NT2/D1 (cell line): ENCODE data around the gene OLFM4.

Experiments
- DNase-seq: peaks from one replicate; pipeline ENCODE4 v3.0.0-alpha.2; 2011; ENCODE audit warnings: low read depth, low spot score
- H3K27me3 ChIP-seq: 2 replicates; pipeline ENCODE4 v1.6.0; 2011; ENCODE audit warnings: mild to moderate bottlenecking; ENCODE audit not compliant: insufficient read length, insufficient read depth
- H3K36me3 ChIP-seq: 2 replicates; pipeline ENCODE4 v1.6.1; 2011; ENCODE audit warnings: mild to moderate bottlenecking, low read length, mixed read lengths; ENCODE audit not compliant: insufficient read depth, insufficient read length
- H3K4me1 ChIP-seq: 2 replicates; pipeline ENCODE4 v1.5.1; 2011; ENCODE audit not compliant: insufficient read depth, insufficient read length
- H3K4me3 ChIP-seq: 2 replicates; pipeline ENCODE4 v1.5.1; 2011; ENCODE audit warnings: low read depth; ENCODE audit not compliant: insufficient read length
- H3K9ac ChIP-seq: 2 replicates; pipeline ENCODE4 v1.6.0; 2011; ENCODE audit warnings: low read depth; ENCODE audit not compliant: insufficient read length
- H3K9me3 ChIP-seq: 2 replicates; pipeline ENCODE4 v1.5.1; 2011; ENCODE audit warnings: mild to moderate bottlenecking, low read length; ENCODE audit not compliant: insufficient read depth
- SUZ12 ChIP-seq: IDR thresholded peaks from 2 replicates; pipeline ENCODE4 v1.6.1; 2011; ENCODE audit not compliant: insufficient read length, insufficient read depth; ENCODE audit errors: extremely low read depth
- YY1 ChIP-seq: IDR thresholded peaks from 2 replicates; pipeline ENCODE4 v1.6.1; 2011; ENCODE audit not compliant: insufficient read length, insufficient read depth
- ZNF274 ChIP-seq: IDR thresholded peaks from 2 replicates; pipeline ENCODE4 v1.6.1; 2011; ENCODE audit warnings: mild to moderate bottlenecking, low read depth, low read length

Gene OLFM4

DNA sequence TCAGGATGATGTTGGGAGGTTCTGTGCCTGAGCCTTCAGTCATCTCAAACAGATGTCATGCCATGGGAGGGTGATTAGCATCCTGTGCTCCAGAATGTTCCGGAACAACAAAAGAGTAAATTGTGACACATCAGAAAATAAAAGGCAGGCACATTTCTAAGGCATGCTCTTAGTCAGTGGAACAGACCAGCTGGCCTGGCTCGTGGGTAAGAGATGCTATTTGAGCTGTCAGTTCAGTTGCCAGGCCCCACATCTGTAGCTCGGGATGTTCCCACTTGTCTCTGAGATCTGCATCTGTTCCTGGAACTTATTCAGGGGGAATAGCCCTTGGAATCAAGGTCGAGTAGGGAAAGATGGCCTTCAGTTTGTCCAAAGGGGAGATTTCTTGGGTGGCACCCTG, 26.0 kb downstream of the OLFM4 start:
- Histone ChIP-seq H3K9me3 (no peaks in the 10 kb centered on the region), H3K36me3 (no peaks in the 10 kb centered on the region), H3K4me1 (no peaks in the 10 kb centered on the region), H3K27me3 (no peaks in the 10 kb centered on the region), H3K9ac (no peak overlapping the region), H3K4me3 (no peak overlapping the region)
- TF ChIP-seq ZNF274 (no peak), SUZ12 (no peak), YY1 (no peak)
- DNase-seq = no peak

GRCh38 chr13:53058065-53058679, 29.6 kb downstream of the OLFM4 start:
- H3K27me3 ChIP-seq = no peaks in the 10 kb centered on the region
- no peaks in the 10 kb centered on the region for H3K4me1 ChIP-seq
- no peak for DNase-seq
- H3K36me3 ChIP-seq = no peaks in the 10 kb centered on the region
- H3K9me3 ChIP-seq = no peaks in the 10 kb centered on the region
- TF ChIP-seq SUZ12 = no peak
- TF ChIP-seq YY1 = no peak
- no peak for TF ChIP-seq ZNF274
- no peak overlapping the region for H3K9ac ChIP-seq
- no peak overlapping the region for H3K4me3 ChIP-seq

DNA sequence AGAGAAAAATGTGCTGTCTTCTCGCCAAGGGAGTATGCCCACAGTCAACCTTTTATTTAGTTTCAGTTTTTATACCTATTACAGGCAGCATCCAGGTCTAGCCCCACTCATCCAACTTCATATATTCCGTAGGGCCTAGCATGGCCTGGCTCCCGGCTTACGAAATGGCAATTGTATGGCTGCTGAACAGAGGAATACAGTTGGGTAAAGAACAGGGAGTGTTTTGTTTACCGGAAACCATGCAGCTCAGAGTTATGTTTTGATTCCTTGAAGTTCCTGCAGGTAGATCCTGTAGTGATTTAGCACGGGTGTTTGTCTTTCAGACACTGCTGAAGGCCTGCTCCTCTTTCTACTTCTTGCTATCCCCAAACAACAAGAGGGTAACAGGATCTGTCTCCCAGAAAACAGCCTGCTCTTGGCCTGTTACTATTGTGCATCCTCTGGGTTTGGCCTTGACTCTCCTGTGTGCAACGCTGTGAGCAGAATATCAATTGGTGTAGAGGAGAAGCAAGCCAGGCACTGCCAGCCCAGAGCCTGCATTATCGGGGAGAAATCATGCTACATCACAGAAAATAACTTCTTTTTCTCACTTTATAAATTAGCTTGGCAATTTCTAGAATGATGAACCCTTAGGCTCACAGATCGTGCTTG, 32.4 kb downstream of the OLFM4 start:
- Histone ChIP-seq H3K27me3 (no peaks in the 10 kb centered on the region), H3K9me3 (no peaks in the 10 kb centered on the region), H3K9ac (no peak overlapping the region), H3K4me1 (no peaks in the 10 kb centered on the region), H3K4me3 (no peak overlapping the region), H3K36me3 (no peaks in the 10 kb centered on the region)
- no peak for DNase-seq
- TF ChIP-seq ZNF274 (no peak), YY1 (no peak), SUZ12 (no peak)

- Histone ChIP-seq H3K4me1 (no peaks in the 10 kb centered on the region), H3K4me3 (no peak overlapping the region), H3K9me3 (no peaks in the 10 kb centered on the region), H3K36me3 (no peaks in the 10 kb centered on the region), H3K9ac (no peak overlapping the region), H3K27me3 (no peaks in the 10 kb centered on the region)
- no peak for DNase-seq
- TF ChIP-seq ZNF274 = no peak
- no peak for TF ChIP-seq SUZ12
- no peak for TF ChIP-seq YY1
These were observed 36.1 kb downstream of the OLFM4 start for GRCh38 chr13:53064731-53065130.

DNA sequence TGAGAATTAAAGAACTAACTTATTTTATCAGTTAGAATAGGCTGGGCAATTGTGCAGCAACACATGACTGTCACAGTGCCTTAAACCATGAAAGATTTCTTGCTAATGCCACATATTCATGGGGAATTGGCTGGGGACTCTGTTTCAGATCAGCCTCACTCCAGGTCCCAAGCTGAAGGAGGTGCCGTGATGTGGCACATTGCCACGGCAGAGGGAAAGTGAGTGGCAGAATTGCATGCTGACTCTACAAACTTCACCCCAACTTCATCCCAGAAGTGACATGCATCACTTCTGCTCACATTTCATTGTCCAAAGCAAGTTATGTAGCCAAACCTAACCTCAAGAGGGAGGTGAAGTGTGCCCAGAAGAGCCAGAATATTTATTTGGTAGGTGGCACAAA, 37.8 kb downstream of the OLFM4 start:
- Histone ChIP-seq H3K4me1 (no peaks in the 10 kb centered on the region), H3K36me3 (no peaks in the 10 kb centered on the region), H3K9ac (no peak overlapping the region), H3K9me3 (no peaks in the 10 kb centered on the region), H3K4me3 (no peak overlapping the region), H3K27me3 (no peaks in the 10 kb centered on the region)
- TF ChIP-seq ZNF274 (no peak), YY1 (no peak), SUZ12 (no peak)
- DNase-seq = no peak

- Histone ChIP-seq H3K4me3 (no peak overlapping the region), H3K9me3 (no peaks in the 10 kb centered on the region), H3K9ac (no peak overlapping the region), H3K36me3 (no peaks in the 10 kb centered on the region), H3K27me3 (no peaks in the 10 kb centered on the region), H3K4me1 (no peaks in the 10 kb centered on the region)
- DNase-seq = no peak
- TF ChIP-seq ZNF274 (no peak), YY1 (no peak), SUZ12 (no peak)
These were observed 40.2 kb downstream of the OLFM4 start for GRCh38 chr13:53068585-53069520.

DNA sequence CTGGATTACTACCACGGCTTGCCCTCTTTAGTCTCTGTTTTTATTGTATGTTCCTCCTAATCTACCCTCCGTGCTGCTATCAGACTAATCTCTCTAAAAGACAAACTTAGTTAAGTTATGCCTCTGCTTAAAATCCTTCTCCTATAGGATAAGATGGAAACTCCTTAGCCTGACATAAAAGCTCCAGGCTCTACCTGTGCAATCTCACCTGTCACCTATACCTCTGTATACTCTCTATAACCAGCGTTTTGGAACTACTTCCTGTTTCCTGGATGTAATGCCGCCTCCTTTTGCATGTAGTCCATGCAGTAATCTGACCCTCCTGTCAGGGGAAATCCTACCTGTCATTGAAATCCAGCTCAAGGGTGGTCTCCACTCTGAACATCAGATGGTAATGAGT, 41.2 kb downstream of the OLFM4 start:
- no peak for DNase-seq

More for the DNA sequence above, 41.2 kb downstream of the OLFM4 start:
- no peaks in the 10 kb centered on the region for H3K9me3 ChIP-seq
- H3K27me3 ChIP-seq = no peaks in the 10 kb centered on the region
- H3K4me1 ChIP-seq = no peaks in the 10 kb centered on the region
- H3K36me3 ChIP-seq = no peaks in the 10 kb centered on the region
- no peak overlapping the region for H3K9ac ChIP-seq
- TF ChIP-seq ZNF274 (no peak), YY1 (no peak), SUZ12 (no peak)
- H3K4me3 ChIP-seq = no peak overlapping the region
